GM12865 (cell line): Measurements from ENCODE around the gene MMP28.

Source experiments
- DNase-seq: peaks from one replicate; pipeline ENCODE4 v3.0.0; 2010; ENCODE audit warnings: low read depth
- H3K4me3 ChIP-seq: 2 replicates; pipeline ENCODE4 v1.5.1; 2011; ENCODE audit warnings: mild to moderate bottlenecking, low read depth, low read length, control low read depth
- CTCF ChIP-seq: IDR thresholded peaks from 2 replicates; pipeline ENCODE4 v1.5.1; 2011; ENCODE audit warnings: low read length, control low read depth, low read depth, inconsistent platforms; ENCODE audit not compliant: insufficient read depth; ENCODE audit errors: missing control alignments

MMP28 gene

GRCh38 chr17:35745749-35746320, 49.6 kb downstream of the MMP28 start:
- DNase-seq: no peak
- no peak for TF ChIP-seq CTCF
- no peak overlapping the region for H3K4me3 ChIP-seq

- no peak overlapping the region for H3K4me3 ChIP-seq
- DNase-seq: no peak
- TF ChIP-seq CTCF: no peak
Measured at GRCh38 chr17:35745246-35745645, 50.2 kb downstream of the MMP28 start.

GRCh38 chr17:35744830-35745229, 50.6 kb downstream of the MMP28 start:
- no peak overlapping the region for H3K4me3 ChIP-seq
- DNase-seq: no peak
- no peak for TF ChIP-seq CTCF

- H3K4me3 ChIP-seq: no peak overlapping the region
- no peak for TF ChIP-seq CTCF
- peak; percentile 29 for DNase-seq
Measured at GRCh38 chr17:35743626-35744328, 51.7 kb downstream of the MMP28 start.

GRCh38 chr17:35742896-35743477, 52.5 kb downstream of the MMP28 start:
- TF ChIP-seq CTCF: no peak
- H3K4me3 ChIP-seq: no peak overlapping the region
- no peak for DNase-seq

GRCh38 chr17:35742496-35742895, 52.9 kb downstream of the MMP28 start:
- TF ChIP-seq CTCF: no peak
- no peak for DNase-seq
- no peak overlapping the region for H3K4me3 ChIP-seq
